Superior temporal gyrus (tissue), 1 donor: ENCODE measurements around the gene ORMDL3.
"Not testable (repeated sequence)": the region's sequence is repeated elsewhere in the genome, so short reads cannot be mapped to it uniquely, and the experiment has no call there.

Experiments
- DNase-seq: peaks from one replicate; pipeline ENCODE4 v3.0.0-alpha.2; 2016; ENCODE audit errors: extremely low spot score

ORMDL3 gene

GRCh38 chr17:39924691-39925055 is 2.7 kb downstream of the ORMDL3 start:
- no peak for DNase-seq

- DNase-seq: no peak
Measured at GRCh38 chr17:39923836-39924690, 3.3 kb downstream of the ORMDL3 start.

- no peak for DNase-seq
Measured at GRCh38 chr17:39923230-39923629, 4.2 kb downstream of the ORMDL3 start.

- DNase-seq: no peak
Measured at GRCh38 chr17:39922006-39922405, 5.4 kb downstream of the ORMDL3 start.

GRCh38 chr17:39921323-39921722 is 6.1 kb downstream of the ORMDL3 start:
- DNase-seq: no peak

- DNase-seq: no peak
Measured at GRCh38 chr17:39920218-39921210, 6.9 kb downstream of the ORMDL3 start.

GRCh38 chr17:39919087-39919683 is 8.2 kb downstream of the ORMDL3 start:
- no peak for DNase-seq

GRCh38 chr17:39916918-39917317 is 10.5 kb downstream of the ORMDL3 start:
- no peak for DNase-seq

GRCh38 chr17:39915559-39915958 is 11.8 kb downstream of the ORMDL3 start:
- DNase-seq: no peak

- DNase-seq: no peak
Measured at GRCh38 chr17:39913989-39914388, 13.4 kb downstream of the ORMDL3 start.

- no peak for DNase-seq
Measured at GRCh38 chr17:39908789-39909352, 18.5 kb downstream of the ORMDL3 start.

- DNase-seq: no peak
Measured at GRCh38 chr17:39904990-39905288, 22.5 kb downstream of the ORMDL3 start.

- DNase-seq: no peak
Measured at GRCh38 chr17:39903158-39903884, 24.1 kb downstream of the ORMDL3 start.

- not testable (repeated sequence) for DNase-seq
Measured at GRCh38 chr17:39902027-39902426, 25.4 kb downstream of the ORMDL3 start.

GRCh38 chr17:39899215-39899614 is 28.2 kb downstream of the ORMDL3 start:
- no peak for DNase-seq

- DNase-seq: no peak
Measured at GRCh38 chr17:39898088-39898487, 29.3 kb downstream of the ORMDL3 start.

GRCh38 chr17:39894681-39895376 is 32.6 kb downstream of the ORMDL3 start:
- DNase-seq: no peak

- no peak for DNase-seq
Measured at GRCh38 chr17:39889200-39889599, 38.2 kb downstream of the ORMDL3 start.

GRCh38 chr17:39887078-39887477 is 40.3 kb downstream of the ORMDL3 start:
- DNase-seq: no peak

- not testable (repeated sequence) for DNase-seq
Measured at GRCh38 chr17:39886102-39886501, 41.3 kb downstream of the ORMDL3 start.

- no peak for DNase-seq
Measured at GRCh38 chr17:39872751-39873150, 54.6 kb downstream of the ORMDL3 start.
